Adrenal gland (tissue), 12 donors: Measurements from ENCODE around the gene C6orf120. TPM values are rescaled to one million over a fixed set of nuclear protein-coding genes. Genes with fewer than 3 reads are reported as not detected.

Experiments
- DNase-seq, 7 donors: peaks; one replicate each; pipeline ENCODE4 v3.0.0-alpha.2; 2019 to 2020
- H3K27ac ChIP-seq, 5 donors: fragments of 200-600 bp; sonication (generic) in 4 of 5; 1 replicate in 3 of 5; 2 replicates in 2 of 5; pipeline versions ENCODE4 v1.5.1 to v1.8.0; 2016 to 2020; ENCODE audit warnings: mild to moderate bottlenecking in 1 of 5
- H3K27me3 ChIP-seq: fragments of 200-600 bp; 2 replicates; pipeline ENCODE4 v1.8.0; 2021
- H3K36me3 ChIP-seq, 2 donors: fragments of 200-600 bp; replicated peaks in 1 of 2; 1 replicate in 1 of 2; 2 replicates in 1 of 2; pipeline versions ENCODE4 v1.5.1 to v1.8.0; 2018 to 2022
- H3K4me1 ChIP-seq, 2 donors: fragments of 200-600 bp; replicated peaks in 1 of 2; 1 replicate in 1 of 2; 2 replicates in 1 of 2; pipeline versions ENCODE4 v1.5.1 to v1.8.0; 2018 to 2021
- H3K4me3 ChIP-seq, 4 donors: fragments of 200-600 bp; sonication (generic) in 3 of 4; one replicate each; pipeline ENCODE4 v1.5.1; 2016 to 2018
- H3K9me3 ChIP-seq, 3 donors: fragments of 200-600 bp; sonication (generic) in 1 of 3; replicated peaks in 1 of 3; 1 replicate in 2 of 3; 2 replicates in 1 of 3; pipeline versions ENCODE4 v1.5.1 to v1.8.0; 2016 to 2021
- POLR2A ChIP-seq, 2 donors: fragments of 450-650 bp; IDR thresholded peaks; one replicate each; pipeline ENCODE4 v1.6.1; 2017; ENCODE audit warnings: antibody characterized with exemption in 2 of 2, mild to moderate bottlenecking in 2 of 2, moderate library complexity in 1 of 2
- WGBS, 4 donors: extraction: QIAGEN DNeasy Blood & Tissue Kit in 2 of 4; methylation state at CpG; one replicate each; pipeline versions ENCODE4 v1.1.5 to v1.1.7; 2013 to 2017; 5-methylcytosine and 5-hydroxymethylcytosine counted together
- intact Hi-C, 2 donors: fragments of 100-400 bp; cut with DNase I; formaldehyde crosslinking; loops; one replicate each; pipeline versions ENCODE4 v1.14.1 to v1.15.0; 2022 to 2023
- polyA plus RNA-seq, 3 donors: library from polyadenylated mRNA; stranded (reverse); fragments of 200-250 nt in 2 of 3; fragments of 350-450 nt in 1 of 3; fragmentation: Illumina TruSeq in 1 of 3; extraction: RNeasy Lipid Tissue Mini Kit (QIAGEN cat#74804) in 1 of 3; gene quantifications; one replicate each; pipeline ENCODE4 v1.2.3, GENCODE V29; 2013 to 2014
- total RNA-seq, 9 donors: library from RNA; depleted of rRNA in 4 of 9; stranded (reverse); fragments of >200 nt in 4 of 9; fragments of 120-200 nt in 1 of 9; fragmentation: NEBNext Ultra II Directional in 1 of 9; extraction: Animal tissue kit (Norgen Biotek cat#: 25700) in 1 of 9; gene quantifications; one replicate each; pipeline versions ENCODE4 v1.1.0 to v1.2.4, GENCODE V29; 2013 to 2023
- TF ChIP-seq, protein P1 (sequence below), 6 experiments: fragments of 450-650 bp in 4 of 6; fragments of 200-600 bp in 2 of 6; sonication (generic) in 1 of 6; IDR thresholded peaks; 1 replicate in 5 of 6; 2 replicates in 1 of 6; pipeline versions ENCODE4 v1.5.1 to v1.8.0; 2016 to 2021; ENCODE audit warnings: antibody characterized with exemption in 6 of 6, mild to moderate bottlenecking in 2 of 6, moderate library complexity in 1 of 6
- donor health status: healthy with polysubstance abuse.
- donor health status: Bipolar disorder and iron deficiency.
- donor health status: DM: yes; HTN: yes; CAD: no.
- donor health status: DM: no; HTN: no; CAD: no.
- donor health status: DM: no; HTN: no; CAD: no.
- donor health status: DM: yes; HTN: yes; CAD: no.

The C6orf120 gene
- total and polyA plus RNA-seq, 12 donors, result 5.0 to 59.9 (median 40.5) TPM

DNA sequence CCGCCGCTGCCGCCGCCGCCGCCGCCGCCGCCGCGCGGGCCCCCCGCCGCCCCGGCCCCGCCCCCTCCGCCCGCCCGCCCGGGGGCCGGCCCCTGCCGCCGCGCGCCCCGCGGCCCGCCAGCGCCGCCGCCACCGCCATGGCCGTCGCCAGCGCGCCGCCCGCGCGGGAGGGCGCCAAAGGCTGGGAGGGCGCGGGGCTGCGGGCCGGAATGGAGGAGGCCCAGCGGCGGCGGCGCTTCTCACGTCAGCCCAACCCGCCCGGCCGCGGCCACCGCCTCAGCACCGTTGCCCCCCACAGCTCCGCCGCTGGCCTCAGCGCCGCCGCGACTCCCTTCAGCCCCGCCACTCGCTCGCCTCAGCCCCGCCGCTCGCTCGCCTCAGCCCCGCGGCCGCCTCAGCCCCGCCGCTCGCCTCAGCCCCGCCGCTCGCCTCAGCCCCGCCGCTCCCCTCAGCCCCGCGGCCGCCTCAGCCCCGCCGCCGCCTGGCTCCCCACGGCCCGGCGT is 22.1 kb downstream of the C6orf120 start:
- Histone ChIP-seq H3K4me1 (peaks cover 10 to 45% of the 10 kb centered on the region in 2 donors), H3K4me3 (peak overlapping the region in 1 of 4 donors; percentile 90), H3K27me3 (no peaks in the 10 kb centered on the region), H3K36me3 (no peaks in the 10 kb centered on the region), H3K27ac (peak overlapping the region in 4 of 5 donors; percentile 60 to 99 (median 95)), H3K9me3 (no peaks in the 10 kb centered on the region)
- DNase-seq, result peak in 5 of 7 donors; percentile 24 to 46 (median 30)
- peak in 1 of 2 donors; percentile 31 for TF ChIP-seq POLR2A (IDR thresholded peaks at IDR 0.05)
- TF ChIP-seq, protein P1, sequence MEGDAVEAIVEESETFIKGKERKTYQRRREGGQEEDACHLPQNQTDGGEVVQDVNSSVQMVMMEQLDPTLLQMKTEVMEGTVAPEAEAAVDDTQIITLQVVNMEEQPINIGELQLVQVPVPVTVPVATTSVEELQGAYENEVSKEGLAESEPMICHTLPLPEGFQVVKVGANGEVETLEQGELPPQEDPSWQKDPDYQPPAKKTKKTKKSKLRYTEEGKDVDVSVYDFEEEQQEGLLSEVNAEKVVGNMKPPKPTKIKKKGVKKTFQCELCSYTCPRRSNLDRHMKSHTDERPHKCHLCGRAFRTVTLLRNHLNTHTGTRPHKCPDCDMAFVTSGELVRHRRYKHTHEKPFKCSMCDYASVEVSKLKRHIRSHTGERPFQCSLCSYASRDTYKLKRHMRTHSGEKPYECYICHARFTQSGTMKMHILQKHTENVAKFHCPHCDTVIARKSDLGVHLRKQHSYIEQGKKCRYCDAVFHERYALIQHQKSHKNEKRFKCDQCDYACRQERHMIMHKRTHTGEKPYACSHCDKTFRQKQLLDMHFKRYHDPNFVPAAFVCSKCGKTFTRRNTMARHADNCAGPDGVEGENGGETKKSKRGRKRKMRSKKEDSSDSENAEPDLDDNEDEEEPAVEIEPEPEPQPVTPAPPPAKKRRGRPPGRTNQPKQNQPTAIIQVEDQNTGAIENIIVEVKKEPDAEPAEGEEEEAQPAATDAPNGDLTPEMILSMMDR (IDR thresholded peaks at IDR 0.05), result no peak
- intact Hi-C loops, result no loop called here
- 1% methylated on average over 43 to 82 of the region's 89 CpGs; no CpG with 5 or more reads in 2 of the 4 donors for WGBS, 4 donors

DNA sequence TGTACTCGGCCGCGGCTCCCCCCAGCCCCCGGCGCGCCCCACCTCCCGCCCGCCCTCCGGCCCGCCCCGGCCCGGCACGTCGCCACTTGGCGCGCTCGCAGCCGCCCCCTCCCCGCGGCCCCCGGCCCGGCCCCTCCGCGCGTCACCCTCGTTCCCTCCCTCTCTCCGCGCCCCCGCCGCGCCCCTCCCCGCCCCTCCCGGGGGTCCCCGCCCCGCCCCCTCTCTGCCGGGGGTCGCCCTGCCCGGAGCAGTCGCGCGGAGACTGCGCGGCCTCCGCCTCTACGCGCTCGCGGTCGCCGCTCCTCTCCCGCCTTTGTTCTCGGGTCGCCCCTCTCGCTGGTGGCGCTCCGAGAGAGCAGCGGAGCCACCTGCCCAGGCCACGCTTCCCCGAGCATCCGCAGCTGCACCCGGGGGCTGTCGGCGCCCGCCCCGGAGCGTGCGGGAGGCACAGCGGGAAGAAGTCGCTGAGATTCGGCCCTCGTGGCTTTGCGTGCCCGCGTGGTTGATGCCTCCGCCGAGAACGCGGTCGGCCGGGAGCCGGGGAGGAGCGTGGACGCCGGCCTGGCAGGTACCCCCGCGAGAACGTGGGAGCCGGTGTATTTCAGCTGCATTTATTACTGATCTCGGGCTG is 22.7 kb downstream of the C6orf120 start, which contains the start of gene PHF10:
TSS of gene PHF10 (minus strand) at position 7 of the 631 bp plus-strand sequence. CDS start 569 bp downstream, outside the sequence.
- H3K27me3 ChIP-seq, result no peaks in the 10 kb centered on the region
- no peaks in the 10 kb centered on the region for H3K9me3 ChIP-seq
- H3K36me3 ChIP-seq, result no peaks in the 10 kb centered on the region
- peak within 1 kb of the TSS; percentile 93 to 99 (median 96) for H3K27ac ChIP-seq
- TF ChIP-seq, protein P1 (IDR thresholded peaks at IDR 0.05), result no peak
- H3K4me3 ChIP-seq, result peak within 1 kb of the TSS; percentile 27 to 90 (median 46)
- intact Hi-C loops, result no loop called here
- H3K4me1 ChIP-seq, result peaks cover 10 to 43% of the 10 kb centered on the region in 2 donors
- peak; percentile 39 to 72 (median 57) for DNase-seq
- WGBS, 4 donors, result 0 to 1% (median 0%) methylated on average over 1 to 84 of the region's 89 CpGs; no CpG with 5 or more reads in 1 of the 4 donors

DNA sequence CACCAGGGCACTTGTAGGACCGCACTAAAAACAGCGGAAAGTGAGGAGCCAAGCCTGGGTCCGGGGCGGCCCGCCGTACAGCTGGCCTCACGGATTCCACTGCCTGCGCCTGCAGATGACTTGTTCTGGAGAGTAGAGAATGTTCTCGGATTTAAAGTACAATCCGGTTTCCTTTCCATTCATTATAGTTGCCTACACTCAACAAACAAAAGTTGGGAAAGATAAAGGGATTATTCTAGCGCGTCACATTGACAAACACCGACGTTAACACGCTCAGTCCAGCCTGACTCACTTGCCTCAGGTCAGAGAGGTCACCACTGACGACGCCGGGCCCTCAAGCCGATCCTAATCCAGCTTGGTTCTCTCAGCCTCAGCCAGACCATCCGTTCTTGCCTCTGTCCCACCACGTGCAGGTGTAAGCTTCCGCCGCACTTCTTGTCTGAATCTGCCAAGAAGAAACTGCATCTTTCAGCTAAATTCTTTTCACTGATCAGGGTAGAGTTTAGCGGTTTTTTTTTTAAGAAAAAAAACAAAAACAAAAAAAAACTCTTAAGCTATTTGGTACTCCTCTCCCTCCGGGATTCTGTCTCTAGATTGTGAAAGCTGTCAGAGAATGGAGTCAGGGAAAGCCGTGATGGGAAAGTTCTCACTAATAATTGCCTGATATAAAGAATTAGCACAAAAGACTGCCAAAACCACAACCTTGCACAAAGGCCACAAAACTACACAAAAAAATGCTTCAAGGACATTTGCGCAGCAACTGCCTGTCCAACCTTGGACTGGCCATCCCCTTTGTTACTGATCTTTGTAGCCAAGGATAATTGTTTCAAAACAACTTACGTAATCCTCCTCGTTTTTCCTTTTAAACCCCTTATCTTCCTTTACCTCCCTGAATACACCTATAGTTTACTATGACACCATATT is 23.5 kb downstream of the C6orf120 start:
- no peaks in the 10 kb centered on the region for H3K9me3 ChIP-seq
- H3K36me3 ChIP-seq, result no peaks in the 10 kb centered on the region
- H3K4me1 ChIP-seq, result peaks cover 10 to 37% of the 10 kb centered on the region in 2 donors
- intact Hi-C loops, result no loop called here
- H3K27me3 ChIP-seq, result no peaks in the 10 kb centered on the region
- peak overlapping the region; percentile 93 to 99 (median 96) for H3K27ac ChIP-seq
- WGBS, 4 donors, result 12 to 15% (median 14%) methylated on average over 27 to 29 of the region's 29 CpGs
- TF ChIP-seq, protein P1 (IDR thresholded peaks at IDR 0.05), result no peak
- peak in 1 of 2 donors; percentile 72 for TF ChIP-seq POLR2A (IDR thresholded peaks at IDR 0.05)
- DNase-seq, result peak; percentile 82 to 94 (median 90)
- peak overlapping the region; percentile 22 to 90 (median 42) for H3K4me3 ChIP-seq

DNA sequence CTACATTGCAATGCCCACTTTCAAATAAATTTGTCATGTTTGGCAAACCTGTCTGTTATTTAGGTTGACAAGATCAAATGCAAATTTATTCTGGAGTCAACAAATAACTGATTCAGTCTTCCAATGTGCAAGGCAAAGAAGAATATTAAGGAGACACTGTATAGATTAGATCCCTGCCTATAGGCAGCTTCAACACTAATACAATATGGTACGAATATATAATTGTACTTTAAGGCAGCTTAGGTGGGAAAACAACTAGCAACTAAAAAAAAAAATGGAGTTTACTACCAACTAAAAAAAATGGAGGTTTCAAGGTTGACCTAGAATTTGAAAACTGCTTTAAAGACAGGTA is 24.1 kb downstream of the C6orf120 start:
- peak overlapping the region in 4 of 5 donors; percentile 93 to 99 (median 96) for H3K27ac ChIP-seq
- H3K27me3 ChIP-seq, result no peaks in the 10 kb centered on the region
- WGBS, 4 donors, result 80 to 100% (median 87%) methylated on average over 1 of the region's 1 CpG
- H3K4me1 ChIP-seq, result peaks cover 10 to 31% of the 10 kb centered on the region in 2 donors
- H3K9me3 ChIP-seq, result no peaks in the 10 kb centered on the region
- intact Hi-C loops, result no loop called here
- H3K36me3 ChIP-seq, result no peaks in the 10 kb centered on the region
- TF ChIP-seq, protein P1 (IDR thresholded peaks at IDR 0.05), result no peak
- no peak for TF ChIP-seq POLR2A (IDR thresholded peaks at IDR 0.05)
- peak overlapping the region in 1 of 4 donors; percentile 90 for H3K4me3 ChIP-seq
- no peak for DNase-seq
